WERI-Rb-1 (cell line): Measurements from ENCODE around the gene RASL12.

Source experiments
- DNase-seq: peaks from one replicate; pipeline ENCODE4 v3.0.0-alpha.2; 2020
- H3K27ac ChIP-seq: fragments of 250-450 bp; sonication (Bioruptor Pico); 2 replicates; pipeline ENCODE4 v1.5.1; 2020; ENCODE audit warnings: mild to moderate bottlenecking, moderate library complexity
- H3K27me3 ChIP-seq: fragments of 250-450 bp; sonication (Bioruptor Pico); 2 replicates; pipeline ENCODE4 v1.5.1; 2021; ENCODE audit warnings: mild to moderate bottlenecking, low read depth, moderate library complexity; ENCODE audit not compliant: insufficient read depth, severe bottlenecking
- H3K36me3 ChIP-seq: fragments of 250-450 bp; sonication (Bioruptor Pico); 2 replicates; pipeline ENCODE4 v1.5.1; 2020; ENCODE audit warnings: mild to moderate bottlenecking, moderate library complexity
- H3K4me3 ChIP-seq: 2 replicates; pipeline ENCODE4 v1.5.1; 2011; ENCODE audit warnings: low read depth, mild to moderate bottlenecking, control low read depth, low read length
- H3K9me3 ChIP-seq: fragments of 250-450 bp; sonication (Bioruptor Pico); 2 replicates; pipeline ENCODE4 v1.5.1; 2021; ENCODE audit warnings: mild to moderate bottlenecking, moderate library complexity; ENCODE audit not compliant: severe bottlenecking
- CTCF ChIP-seq: IDR thresholded peaks from 2 replicates; pipeline ENCODE4 v1.5.1; 2011; ENCODE audit warnings: low read depth, mild to moderate bottlenecking, control low read depth, inconsistent platforms, low read length

RASL12 gene

GRCh38 chr15:65060641-65061397, 7.0 kb downstream of the RASL12 start:
- no peak for TF ChIP-seq CTCF
- Histone ChIP-seq H3K4me3 (no peak overlapping the region), H3K27me3 (no peaks in the 10 kb centered on the region), H3K27ac (no peak overlapping the region), H3K36me3 (no peaks in the 10 kb centered on the region), H3K9me3 (no peaks in the 10 kb centered on the region)
- DNase-seq: no peak

- Histone ChIP-seq H3K36me3 (no peaks in the 10 kb centered on the region), H3K4me3 (no peak overlapping the region), H3K27ac (no peak overlapping the region), H3K27me3 (no peaks in the 10 kb centered on the region), H3K9me3 (no peaks in the 10 kb centered on the region)
- no peak for TF ChIP-seq CTCF
- no peak for DNase-seq
These were observed 7.7 kb downstream of the RASL12 start for GRCh38 chr15:65059931-65060596.

- no peak overlapping the region for H3K27ac ChIP-seq
- DNase-seq: no peak
- no peaks in the 10 kb centered on the region for H3K27me3 ChIP-seq
- H3K4me3 ChIP-seq: no peak overlapping the region
- no peak for TF ChIP-seq CTCF
- H3K9me3 ChIP-seq: no peaks in the 10 kb centered on the region
- H3K36me3 ChIP-seq: no peaks in the 10 kb centered on the region
These were observed 8.4 kb downstream of the RASL12 start for GRCh38 chr15:65059369-65059750.

GRCh38 chr15:65058394-65059368, 9.1 kb downstream of the RASL12 start:
- no peak for DNase-seq
- Histone ChIP-seq H3K9me3 (no peaks in the 10 kb centered on the region), H3K27ac (no peak overlapping the region), H3K27me3 (no peaks in the 10 kb centered on the region), H3K36me3 (no peaks in the 10 kb centered on the region), H3K4me3 (no peak overlapping the region)
- TF ChIP-seq CTCF: no peak

GRCh38 chr15:65057549-65057940, 10.2 kb downstream of the RASL12 start:
- Histone ChIP-seq H3K27me3 (no peaks in the 10 kb centered on the region), H3K4me3 (no peak overlapping the region), H3K36me3 (no peaks in the 10 kb centered on the region), H3K9me3 (no peaks in the 10 kb centered on the region), H3K27ac (no peak overlapping the region)
- no peak for DNase-seq
- TF ChIP-seq CTCF: no peak
